Activated CD4-positive, alpha-beta memory T cell treated with anti-CD3 and anti-CD28 coated beads for 36 hours (primary cell): Measurements from ENCODE around the gene ALDH1A2. TPM values are rescaled to one million over a fixed set of nuclear protein-coding genes. Genes with fewer than 3 reads are reported as not detected.

Experiments
- CTCF ChIA-PET: fragments of 350-600 bp; sonication (Branson Sonifier 250); formaldehyde crosslinking; loops from one replicate; lab custom pipeline; 2021; ENCODE audit warnings: antibody characterized with exemption, inconsistent platforms; lab: Charles Lee
- POLR2A ChIA-PET: fragments of 350-600 bp; sonication (Branson Sonifier 250); formaldehyde crosslinking; loops from one replicate; lab custom pipeline; 2021; ENCODE audit warnings: antibody characterized with exemption; lab: Charles Lee
- DNase-seq: peaks from one replicate; pipeline ENCODE4 v3.0.0-alpha.2; 2020
- H3K27ac Mint-ChIP-seq: one replicate; pipeline ENCODE4 v1.8.0; 2021; ENCODE audit warnings: mixed read lengths
- H3K27me3 Mint-ChIP-seq: one replicate; pipeline ENCODE4 v1.8.0; 2021; ENCODE audit warnings: mixed read lengths
- H3K36me3 Mint-ChIP-seq: one replicate; pipeline ENCODE4 v1.8.0; 2021; ENCODE audit warnings: mixed read lengths
- H3K4me1 Mint-ChIP-seq: one replicate; pipeline ENCODE4 v1.8.0; 2021; ENCODE audit warnings: low read depth, mixed read lengths
- H3K4me3 Mint-ChIP-seq: one replicate; pipeline ENCODE4 v1.8.0; 2021; ENCODE audit warnings: mild to moderate bottlenecking, mixed read lengths
- H3K9me3 Mint-ChIP-seq: one replicate; pipeline ENCODE4 v1.8.0; 2021; ENCODE audit warnings: mixed read lengths
- intact Hi-C: fragments of 100-400 bp; cut with micrococcal nuclease; formaldehyde crosslinking; loops from one replicate; pipeline ENCODE4 v1.15.1; 2023
- total RNA-seq, 2 experiments: library from RNA; stranded (reverse); gene quantifications; one replicate each; pipeline ENCODE4 v1.2.3, GENCODE V29; 2021

Gene ALDH1A2
- total RNA-seq, 2 experiments from 2014 or later: 0.19 to 0.78 TPM

- ChIA-PET POLR2A (no interaction called here), CTCF (no interaction called here)
- H3K27ac Mint-ChIP-seq: no peak overlapping the region
- no peaks in the 10 kb centered on the region for H3K36me3 Mint-ChIP-seq
- peaks cover 1% of the 10 kb centered on the region for H3K27me3 Mint-ChIP-seq
- no peak overlapping the region for H3K4me3 Mint-ChIP-seq
- no peaks in the 10 kb centered on the region for H3K9me3 Mint-ChIP-seq
- intact Hi-C loops: no loop called here
- H3K4me1 Mint-ChIP-seq: no peaks in the 10 kb centered on the region
- DNase-seq: no peak
Observed at GRCh38 chr15:57969996-57970395, 95.5 kb downstream of the ALDH1A2 start.

GRCh38 chr15:57969355-57969754, 96.2 kb downstream of the ALDH1A2 start:
- peaks cover 1% of the 10 kb centered on the region for H3K27me3 Mint-ChIP-seq
- no peak overlapping the region for H3K4me3 Mint-ChIP-seq
- intact Hi-C loops: no loop called here
- DNase-seq: no peak
- no peaks in the 10 kb centered on the region for H3K9me3 Mint-ChIP-seq
- ChIA-PET CTCF (no interaction called here), POLR2A (no interaction called here)
- H3K36me3 Mint-ChIP-seq: no peaks in the 10 kb centered on the region
- no peaks in the 10 kb centered on the region for H3K4me1 Mint-ChIP-seq
- no peak overlapping the region for H3K27ac Mint-ChIP-seq

GRCh38 chr15:57962887-57963286, 102.6 kb downstream of the ALDH1A2 start:
- Mint-ChIP-seq H3K36me3 (no peaks in the 10 kb centered on the region), H3K9me3 (no peaks in the 10 kb centered on the region), H3K4me1 (no peaks in the 10 kb centered on the region), H3K27me3 (no peaks in the 10 kb centered on the region), H3K4me3 (no peak overlapping the region), H3K27ac (no peak overlapping the region)
- intact Hi-C loops: no loop called here
- DNase-seq: no peak
- ChIA-PET POLR2A (no interaction called here), CTCF (no interaction called here)

GRCh38 chr15:57961919-57962318, 103.6 kb downstream of the ALDH1A2 start:
- CTCF ChIA-PET: interaction anchor here (0.9 kb wide), 1 partner anchor 96 kb away, joined by 3 read pairs; no protein-coding TSS in a partner anchor
- H3K4me1 Mint-ChIP-seq: no peaks in the 10 kb centered on the region
- DNase-seq: no peak
- peaks cover 6% of the 10 kb centered on the region for H3K27me3 Mint-ChIP-seq
- POLR2A ChIA-PET: no interaction called here
- no peak overlapping the region for H3K4me3 Mint-ChIP-seq
- no peaks in the 10 kb centered on the region for H3K9me3 Mint-ChIP-seq
- intact Hi-C loops: no loop called here
- H3K27ac Mint-ChIP-seq: no peak overlapping the region
- no peaks in the 10 kb centered on the region for H3K36me3 Mint-ChIP-seq

GRCh38 chr15:57957113-57957512, 108.4 kb downstream of the ALDH1A2 start:
- peaks cover 9% of the 10 kb centered on the region for H3K27me3 Mint-ChIP-seq
- no peak for DNase-seq
- POLR2A ChIA-PET: no interaction called here
- H3K36me3 Mint-ChIP-seq: no peaks in the 10 kb centered on the region
- no peak overlapping the region for H3K4me3 Mint-ChIP-seq
- no peak overlapping the region for H3K27ac Mint-ChIP-seq
- intact Hi-C loops: no loop called here
- no peaks in the 10 kb centered on the region for H3K9me3 Mint-ChIP-seq
- CTCF ChIA-PET: no interaction called here
- no peaks in the 10 kb centered on the region for H3K4me1 Mint-ChIP-seq

GRCh38 chr15:57953874-57954273, 111.6 kb downstream of the ALDH1A2 start:
- Mint-ChIP-seq H3K27ac (no peak overlapping the region), H3K36me3 (no peaks in the 10 kb centered on the region), H3K4me3 (no peak overlapping the region), H3K9me3 (no peaks in the 10 kb centered on the region), H3K4me1 (no peaks in the 10 kb centered on the region), H3K27me3 (peaks cover 9% of the 10 kb centered on the region)
- intact Hi-C loops: no loop called here
- POLR2A ChIA-PET: no interaction called here
- no peak for DNase-seq
- CTCF ChIA-PET: no interaction called here

- no peaks in the 10 kb centered on the region for H3K36me3 Mint-ChIP-seq
- no peaks in the 10 kb centered on the region for H3K4me1 Mint-ChIP-seq
- H3K27ac Mint-ChIP-seq: no peak overlapping the region
- no peak overlapping the region for H3K4me3 Mint-ChIP-seq
- no peaks in the 10 kb centered on the region for H3K9me3 Mint-ChIP-seq
- DNase-seq: no peak
- H3K27me3 Mint-ChIP-seq: peaks cover 1% of the 10 kb centered on the region
- ChIA-PET CTCF (no interaction called here), POLR2A (no interaction called here)
- intact Hi-C loops: no loop called here
Observed at GRCh38 chr15:57951328-57951932, 114.1 kb downstream of the ALDH1A2 start.

GRCh38 chr15:57950381-57950946, 115.0 kb downstream of the ALDH1A2 start:
- ChIA-PET CTCF (no interaction called here), POLR2A (no interaction called here)
- no peaks in the 10 kb centered on the region for H3K36me3 Mint-ChIP-seq
- no peak for DNase-seq
- intact Hi-C loops: no loop called here
- no peaks in the 10 kb centered on the region for H3K4me1 Mint-ChIP-seq
- H3K27ac Mint-ChIP-seq: no peak overlapping the region
- no peaks in the 10 kb centered on the region for H3K27me3 Mint-ChIP-seq
- H3K4me3 Mint-ChIP-seq: no peak overlapping the region
- H3K9me3 Mint-ChIP-seq: no peaks in the 10 kb centered on the region

- H3K9me3 Mint-ChIP-seq: no peaks in the 10 kb centered on the region
- H3K4me3 Mint-ChIP-seq: no peak overlapping the region
- no peak overlapping the region for H3K27ac Mint-ChIP-seq
- POLR2A ChIA-PET: no interaction called here
- intact Hi-C loops: no loop called here
- H3K36me3 Mint-ChIP-seq: no peaks in the 10 kb centered on the region
- no peak for DNase-seq
- H3K4me1 Mint-ChIP-seq: no peaks in the 10 kb centered on the region
- CTCF ChIA-PET: no interaction called here
- peaks cover 3% of the 10 kb centered on the region for H3K27me3 Mint-ChIP-seq
Observed at GRCh38 chr15:57949374-57949943, 116.1 kb downstream of the ALDH1A2 start.

GRCh38 chr15:57948351-57949289, 116.9 kb downstream of the ALDH1A2 start:
- Mint-ChIP-seq H3K4me3 (no peak overlapping the region), H3K27ac (no peak overlapping the region), H3K9me3 (no peaks in the 10 kb centered on the region), H3K27me3 (peaks cover 3% of the 10 kb centered on the region), H3K36me3 (no peaks in the 10 kb centered on the region), H3K4me1 (no peaks in the 10 kb centered on the region)
- DNase-seq: no peak
- ChIA-PET POLR2A (no interaction called here), CTCF (interaction anchor here (0.6 kb wide), 1 partner anchor 113 kb away, joined by 4 read pairs; no protein-coding TSS in a partner anchor)
- intact Hi-C loops: no loop called here

GRCh38 chr15:57947781-57948180, 117.7 kb downstream of the ALDH1A2 start:
- intact Hi-C loops: no loop called here
- Mint-ChIP-seq H3K36me3 (no peaks in the 10 kb centered on the region), H3K4me3 (no peak overlapping the region), H3K4me1 (no peaks in the 10 kb centered on the region), H3K9me3 (no peaks in the 10 kb centered on the region), H3K27ac (no peak overlapping the region), H3K27me3 (peaks cover 5% of the 10 kb centered on the region)
- ChIA-PET POLR2A (no interaction called here), CTCF (interaction anchor here (0.6 kb wide), 1 partner anchor 113 kb away, joined by 4 read pairs; no protein-coding TSS in a partner anchor)
- no peak for DNase-seq

GRCh38 chr15:57947282-57947681, 118.2 kb downstream of the ALDH1A2 start:
- no peak for DNase-seq
- Mint-ChIP-seq H3K9me3 (no peaks in the 10 kb centered on the region), H3K27ac (no peak overlapping the region), H3K4me3 (no peak overlapping the region), H3K36me3 (no peaks in the 10 kb centered on the region), H3K27me3 (peaks cover 7% of the 10 kb centered on the region), H3K4me1 (no peaks in the 10 kb centered on the region)
- ChIA-PET CTCF (no interaction called here), POLR2A (no interaction called here)
- intact Hi-C loops: no loop called here
